Neural crest cell (in vitro differentiated cells): Measurements from ENCODE around the gene MEG3. TPM values are rescaled to one million over a fixed set of nuclear protein-coding genes. Genes with fewer than 3 reads are reported as not detected.

Experiments used
- DNase-seq: peaks from one replicate; pipeline ENCODE4 v3.0.0; 2021; ENCODE audit warnings: low read depth, mixed read lengths, low spot score
- H3K27ac Mint-ChIP-seq: one replicate; pipeline ENCODE4 v1.8.0; 2021; ENCODE audit warnings: mild to moderate bottlenecking, mixed read lengths; ENCODE audit not compliant: unreplicated experiment
- H3K27me3 Mint-ChIP-seq: 2 replicates; pipeline ENCODE4 v1.8.0; 2021; ENCODE audit warnings: low read depth, mild to moderate bottlenecking, mixed read lengths
- H3K36me3 Mint-ChIP-seq: 2 replicates; pipeline ENCODE4 v1.8.0; 2021; ENCODE audit warnings: low read depth, mild to moderate bottlenecking, mixed read lengths
- H3K4me1 Mint-ChIP-seq: 2 replicates; pipeline ENCODE4 v1.8.0; 2021; ENCODE audit warnings: mixed read lengths
- H3K4me3 Mint-ChIP-seq: one replicate; pipeline ENCODE4 v1.8.0; 2021; ENCODE audit warnings: mild to moderate bottlenecking, mixed read lengths
- H3K9me3 Mint-ChIP-seq: 2 replicates; pipeline ENCODE4 v1.8.0; 2021; ENCODE audit warnings: mixed read lengths
- long read RNA-seq: library from polyadenylated mRNA; unstranded; transcript quantifications from one replicate; pipeline ENCODE4 v2.0.0, GENCODE V29; 2020
- total RNA-seq: library from RNA; stranded (reverse); gene quantifications from 2 replicates; pipeline ENCODE4 v1.2.1, GENCODE V29; 2021
- TF ChIP-seq, protein P1 (sequence below): fragments of 200-600 bp; sonication (generic); conservative IDR thresholded peaks from 2 replicates; pipeline ENCODE4 v1.5.0; 2021; ENCODE audit warnings: antibody characterized with exemption, mild to moderate bottlenecking

MEG3 gene
- total RNA-seq = 0.96 and 1.0 TPM in 2 replicates
- long read RNA-seq, partial matches to known transcripts = 1 of 1 reads
- long read RNA-seq, other reads (novel, unspliced or antisense) = 0 of 1 reads

GRCh38 chr14:100825713-100826331 is at the start of gene MEG3:
TSS of gene MEG3 (plus strand) at chr14:100826118.
- Mint-ChIP-seq H3K9me3 (peaks cover 3% of the 10 kb centered on the region), H3K36me3 (peaks cover 11% of the 10 kb centered on the region), H3K4me3 (no peak within 1 kb of the TSS), H3K27me3 (no peaks in the 10 kb centered on the region), H3K4me1 (peaks cover 47% of the 10 kb centered on the region), H3K27ac (no peak within 1 kb of the TSS)
- TF ChIP-seq, protein P1, sequence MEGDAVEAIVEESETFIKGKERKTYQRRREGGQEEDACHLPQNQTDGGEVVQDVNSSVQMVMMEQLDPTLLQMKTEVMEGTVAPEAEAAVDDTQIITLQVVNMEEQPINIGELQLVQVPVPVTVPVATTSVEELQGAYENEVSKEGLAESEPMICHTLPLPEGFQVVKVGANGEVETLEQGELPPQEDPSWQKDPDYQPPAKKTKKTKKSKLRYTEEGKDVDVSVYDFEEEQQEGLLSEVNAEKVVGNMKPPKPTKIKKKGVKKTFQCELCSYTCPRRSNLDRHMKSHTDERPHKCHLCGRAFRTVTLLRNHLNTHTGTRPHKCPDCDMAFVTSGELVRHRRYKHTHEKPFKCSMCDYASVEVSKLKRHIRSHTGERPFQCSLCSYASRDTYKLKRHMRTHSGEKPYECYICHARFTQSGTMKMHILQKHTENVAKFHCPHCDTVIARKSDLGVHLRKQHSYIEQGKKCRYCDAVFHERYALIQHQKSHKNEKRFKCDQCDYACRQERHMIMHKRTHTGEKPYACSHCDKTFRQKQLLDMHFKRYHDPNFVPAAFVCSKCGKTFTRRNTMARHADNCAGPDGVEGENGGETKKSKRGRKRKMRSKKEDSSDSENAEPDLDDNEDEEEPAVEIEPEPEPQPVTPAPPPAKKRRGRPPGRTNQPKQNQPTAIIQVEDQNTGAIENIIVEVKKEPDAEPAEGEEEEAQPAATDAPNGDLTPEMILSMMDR = no peak
- no peak for DNase-seq

GRCh38 chr14:100776681-100777365 is 49.1 kb upstream of the MEG3 start:
- Mint-ChIP-seq H3K27me3 (no peaks in the 10 kb centered on the region), H3K27ac (no peak overlapping the region), H3K4me1 (peaks cover 13% of the 10 kb centered on the region), H3K9me3 (no peaks in the 10 kb centered on the region), H3K36me3 (no peaks in the 10 kb centered on the region), H3K4me3 (no peak overlapping the region)
- TF ChIP-seq, protein P1 = no peak
- DNase-seq = no peak

- DNase-seq = no peak
- TF ChIP-seq, protein P1 = no peak
- Mint-ChIP-seq H3K4me1 (peaks cover 19% of the 10 kb centered on the region), H3K36me3 (no peaks in the 10 kb centered on the region), H3K27ac (no peak overlapping the region), H3K27me3 (no peaks in the 10 kb centered on the region), H3K4me3 (no peak overlapping the region), H3K9me3 (no peaks in the 10 kb centered on the region)
Measured at GRCh38 chr14:100777366-100777817, 48.5 kb upstream of the MEG3 start.

GRCh38 chr14:100777818-100778525 is 47.9 kb upstream of the MEG3 start:
- H3K4me3 Mint-ChIP-seq = no peak overlapping the region
- H3K27me3 Mint-ChIP-seq = no peaks in the 10 kb centered on the region
- no peak for DNase-seq
- H3K9me3 Mint-ChIP-seq = no peaks in the 10 kb centered on the region
- TF ChIP-seq, protein P1 = no peak
- no peak overlapping the region for H3K27ac Mint-ChIP-seq
- no peaks in the 10 kb centered on the region for H3K36me3 Mint-ChIP-seq
- peaks cover 25% of the 10 kb centered on the region for H3K4me1 Mint-ChIP-seq

GRCh38 chr14:100778526-100778882 is 47.4 kb upstream of the MEG3 start:
- Mint-ChIP-seq H3K27me3 (no peaks in the 10 kb centered on the region), H3K9me3 (no peaks in the 10 kb centered on the region), H3K4me3 (no peak overlapping the region), H3K27ac (no peak overlapping the region), H3K4me1 (peaks cover 28% of the 10 kb centered on the region), H3K36me3 (no peaks in the 10 kb centered on the region)
- no peak for DNase-seq
- TF ChIP-seq, protein P1 = no peak
